Eye (tissue), 1 donor: ENCODE data around the gene FHIT.

Experiments
- DNase-seq: peaks from one replicate; pipeline ENCODE4 v3.0.0-alpha.2; 2015

The FHIT gene

DNA sequence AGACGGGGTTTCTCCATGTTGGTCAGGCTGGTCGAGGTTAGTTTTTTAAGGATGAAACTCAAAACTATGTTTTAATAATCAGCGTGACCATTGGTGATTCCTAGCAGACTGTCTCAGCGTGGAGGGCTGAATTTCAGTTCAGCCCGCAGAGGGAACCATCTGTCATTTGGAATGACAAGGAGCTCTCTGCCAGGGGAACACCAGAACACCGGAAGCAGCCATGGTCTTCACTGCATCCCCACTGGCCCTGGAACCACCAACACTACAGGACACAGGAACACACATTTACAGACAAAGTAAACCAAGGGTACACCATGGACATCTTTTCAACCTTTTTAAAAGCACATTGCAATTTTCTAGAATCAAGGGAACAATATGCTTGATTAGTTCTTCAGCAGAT, 424.7 kb downstream of the FHIT start:
- DNase-seq: no peak

DNA sequence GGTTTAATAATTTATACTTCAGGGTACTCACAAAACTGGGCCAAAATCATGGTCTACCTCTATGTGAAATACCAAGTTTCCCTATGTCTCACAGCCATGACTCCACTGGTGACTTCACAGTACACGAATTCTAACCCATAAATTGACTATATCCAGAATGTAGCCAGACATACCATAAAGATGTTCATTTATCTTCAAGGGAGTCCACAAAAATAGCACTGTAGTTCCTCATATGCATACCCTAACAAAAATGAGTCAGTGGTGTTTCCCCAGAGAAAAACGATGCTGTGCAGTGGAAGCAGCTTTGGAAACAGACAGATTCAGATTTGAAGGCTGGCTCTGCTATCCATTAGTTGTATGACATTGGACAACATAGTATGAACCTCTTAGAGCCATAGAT, 438.8 kb downstream of the FHIT start:
- DNase-seq: no peak

DNA sequence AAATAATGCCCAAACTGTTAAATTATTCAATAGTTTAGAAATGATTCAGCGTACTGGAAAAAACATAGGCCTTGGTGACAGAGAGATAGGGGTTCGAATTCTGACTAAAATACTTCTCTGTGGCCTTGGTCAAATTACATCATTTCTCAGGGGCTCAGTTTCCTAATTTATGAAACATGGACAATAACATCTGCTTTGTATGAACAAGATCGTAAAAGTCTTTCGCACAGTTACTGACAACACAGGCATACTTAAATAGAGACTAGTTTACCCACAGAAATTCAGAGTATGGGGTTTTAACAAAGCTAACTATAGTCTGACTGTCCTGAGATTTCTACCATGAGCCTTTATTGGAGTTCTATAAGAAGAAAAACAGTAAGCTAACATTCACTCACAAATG, 440.4 kb downstream of the FHIT start:
- no peak for DNase-seq

DNA sequence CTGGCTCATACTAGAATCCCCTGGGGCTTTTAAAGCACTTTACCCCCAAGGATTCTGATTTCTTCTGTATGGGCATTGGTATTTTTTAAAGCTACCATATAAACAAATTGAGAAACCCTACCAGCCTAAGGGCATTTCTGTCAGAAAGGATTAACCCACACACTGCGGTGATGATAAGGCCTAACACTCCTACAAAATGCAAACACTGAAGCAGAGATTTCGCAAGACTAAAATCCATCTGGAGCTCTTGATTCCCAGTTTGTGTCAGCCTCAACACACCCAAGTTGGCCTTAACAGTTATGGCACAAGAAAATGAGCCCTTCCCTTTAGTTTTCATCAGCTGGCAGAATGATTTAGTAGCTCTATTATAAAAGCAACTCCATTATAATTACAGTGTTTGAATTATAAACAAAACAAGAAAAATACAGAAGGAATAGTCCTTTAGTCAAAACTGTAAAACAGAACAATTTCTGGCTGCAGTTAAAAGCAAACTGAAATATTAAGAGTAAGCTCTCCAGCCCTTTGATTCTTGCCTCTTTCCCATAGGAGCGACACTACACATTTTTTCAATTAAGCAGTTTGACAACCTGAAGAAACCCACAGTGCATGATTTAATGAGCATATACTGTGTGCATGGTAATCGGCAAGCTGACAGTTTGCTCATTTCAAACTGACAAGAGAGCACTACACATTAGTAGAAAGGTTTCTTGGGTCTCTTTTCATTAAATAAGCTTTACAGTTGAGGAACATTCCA, 441.2 kb downstream of the FHIT start:
- DNase-seq: peak; percentile 78

DNA sequence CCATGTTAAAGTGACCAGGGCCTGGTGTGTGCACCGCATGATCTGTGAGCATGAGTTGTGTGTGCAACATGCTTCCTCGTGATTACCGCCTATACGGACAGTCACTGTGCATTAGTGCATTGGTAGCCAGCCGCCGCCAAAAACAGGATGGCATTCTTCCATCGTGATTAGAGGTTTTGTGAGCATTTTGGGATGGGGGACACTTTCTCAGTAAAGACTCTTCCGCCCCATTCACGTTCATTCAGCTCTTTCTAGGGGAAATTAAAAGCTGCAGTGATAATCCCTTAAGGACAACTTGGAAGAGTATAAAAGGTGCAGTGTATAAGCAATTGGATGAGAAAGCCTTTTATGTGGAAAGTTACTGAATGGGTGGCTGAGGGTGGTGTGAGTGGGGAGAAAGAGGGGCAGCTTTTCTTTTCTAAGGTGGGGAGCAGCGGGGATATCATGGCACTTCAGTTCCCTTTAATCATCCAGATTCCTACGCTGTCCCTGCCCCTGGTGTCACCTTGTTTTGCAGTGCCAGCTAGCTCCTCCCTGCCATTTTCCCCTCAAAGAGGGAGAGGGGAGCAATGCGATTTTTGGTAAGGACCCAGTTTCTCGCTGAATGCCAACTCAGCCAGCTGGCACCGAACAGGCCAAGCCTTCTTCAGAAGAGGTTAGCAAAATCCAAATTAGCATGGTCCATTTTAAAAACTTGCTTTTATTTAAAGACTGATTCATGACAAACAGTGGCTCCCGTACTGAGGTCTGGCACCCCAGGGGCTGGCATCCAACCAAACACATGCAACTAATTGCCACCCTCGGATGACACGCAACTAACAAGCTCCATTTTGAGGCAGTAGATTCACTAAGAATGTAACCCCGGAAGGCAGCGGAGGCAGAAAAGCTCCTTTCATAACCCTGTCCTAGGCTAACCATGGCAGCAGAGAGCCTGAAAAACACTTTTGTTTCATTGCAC, 447.8 kb downstream of the FHIT start:
- no peak for DNase-seq

DNA sequence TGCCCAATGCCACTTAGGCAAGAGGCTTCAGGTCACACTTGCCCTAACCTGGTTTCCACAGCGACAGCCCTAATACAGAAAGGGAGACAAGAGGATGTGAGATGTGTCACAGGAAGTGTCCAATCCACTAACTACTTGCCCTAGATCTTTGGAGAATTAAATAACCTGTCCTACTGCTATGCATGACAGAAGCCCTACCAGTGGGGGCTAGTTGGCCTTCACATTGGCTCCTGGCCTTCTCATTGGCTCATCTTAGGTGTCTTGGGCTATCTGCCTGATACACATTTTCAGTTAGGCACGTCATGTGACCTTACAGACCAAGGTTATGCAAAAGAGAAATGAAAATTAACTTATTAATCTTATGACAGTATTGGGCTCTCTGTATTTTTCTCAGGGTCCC, 449.9 kb downstream of the FHIT start:
- no peak for DNase-seq

DNA sequence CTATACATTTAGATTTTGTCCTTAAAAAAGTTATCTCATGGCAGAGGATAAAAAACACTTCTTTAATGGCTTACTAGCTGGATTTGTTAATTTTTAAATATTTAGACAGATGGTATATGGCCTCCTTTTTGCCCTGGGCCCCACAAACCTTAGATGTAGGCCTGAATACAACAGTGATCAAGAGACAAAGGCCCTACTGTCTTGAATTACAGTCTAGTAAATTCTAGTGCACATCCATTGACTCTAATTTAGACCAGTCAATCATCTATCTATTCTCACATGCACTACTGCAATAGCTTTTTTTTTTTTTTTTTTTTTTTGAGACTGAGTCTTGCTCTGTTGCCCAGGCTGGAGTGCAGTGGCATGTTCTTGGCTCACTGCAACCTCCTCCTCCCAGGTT, 452.8 kb downstream of the FHIT start:
- DNase-seq: no peak

GRCh38 chr3:60792249-60792852, 458.9 kb downstream of the FHIT start:
- DNase-seq: no peak

- no peak for DNase-seq
Observed at GRCh38 chr3:60788185-60788584, 463.1 kb downstream of the FHIT start.

GRCh38 chr3:60781935-60782334, 469.3 kb downstream of the FHIT start:
- DNase-seq: no peak

DNA sequence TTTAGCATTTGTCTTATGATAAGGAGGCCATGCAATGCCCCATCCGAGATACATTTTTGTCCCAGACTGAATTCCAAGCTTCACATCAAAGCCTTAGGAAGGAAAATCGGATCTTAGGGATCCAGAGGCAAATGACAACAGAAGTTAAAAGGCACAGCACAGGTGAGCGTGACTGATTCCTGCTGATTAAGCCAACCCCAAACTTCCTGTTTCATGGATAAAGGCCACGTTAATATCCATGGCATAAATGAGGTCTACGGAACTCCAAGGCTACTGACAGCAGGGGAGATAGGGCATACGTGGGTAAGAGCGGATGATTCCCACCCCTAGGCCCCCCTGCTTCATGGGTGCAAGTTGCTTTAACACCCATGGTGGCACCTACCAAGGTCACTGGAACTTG, 471.6 kb downstream of the FHIT start:
- no peak for DNase-seq

GRCh38 chr3:60775985-60776384, 475.3 kb downstream of the FHIT start:
- no peak for DNase-seq

- DNase-seq: no peak
Observed at GRCh38 chr3:60774617-60775016, 476.6 kb downstream of the FHIT start.

DNA sequence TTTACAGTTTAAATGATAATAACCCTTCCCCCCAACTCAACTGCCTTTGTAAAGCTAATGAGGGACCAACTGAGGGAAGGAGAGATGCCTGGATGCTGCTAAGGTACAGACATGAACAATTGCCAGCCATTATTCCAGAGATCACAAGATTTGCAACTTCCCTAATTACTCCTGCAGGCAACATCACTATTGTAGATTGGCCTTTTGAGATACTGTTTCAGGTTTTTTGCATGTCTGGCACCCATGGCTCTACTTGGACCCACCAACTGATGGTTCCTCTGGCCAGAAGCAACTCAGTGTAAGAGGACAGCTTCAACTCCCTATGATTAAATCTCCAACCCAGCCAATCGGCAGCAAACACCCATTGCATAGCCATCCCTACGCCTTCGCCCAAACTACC, 478.7 kb downstream of the FHIT start:
- no peak for DNase-seq

- DNase-seq: no peak
Observed at GRCh38 chr3:60771766-60772165, 479.5 kb downstream of the FHIT start.

- no peak for DNase-seq
Observed at GRCh38 chr3:60770532-60770931, 480.7 kb downstream of the FHIT start.

DNA sequence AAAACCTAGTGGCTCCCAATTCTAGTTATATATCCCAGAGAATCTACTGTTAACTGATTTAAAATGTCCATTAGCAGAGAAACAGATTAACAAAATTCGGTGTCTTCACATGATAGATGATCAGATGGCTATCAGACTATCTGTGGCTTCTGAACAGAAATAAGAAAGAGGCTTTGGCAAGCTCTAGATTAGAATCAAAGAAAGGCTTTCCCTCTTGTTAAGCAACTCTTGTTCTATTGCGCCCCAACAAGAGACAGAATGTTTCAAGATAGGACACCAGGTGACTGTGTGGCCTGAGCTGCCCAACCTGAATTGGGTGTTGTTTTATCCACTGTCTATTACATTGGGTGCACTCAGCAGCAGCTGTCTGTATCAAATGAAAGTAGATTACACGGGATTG, 483.7 kb downstream of the FHIT start:
- no peak for DNase-seq

- DNase-seq: no peak
Observed at GRCh38 chr3:60765776-60766175, 485.5 kb downstream of the FHIT start.

GRCh38 chr3:60764870-60765269, 486.4 kb downstream of the FHIT start:
- no peak for DNase-seq

- DNase-seq: no peak
Observed at GRCh38 chr3:60760145-60760544, 491.1 kb downstream of the FHIT start.

- DNase-seq: no peak
Observed at GRCh38 chr3:60759439-60759838, 491.8 kb downstream of the FHIT start.

- DNase-seq: no peak
Observed at GRCh38 chr3:60758831-60759230, 492.4 kb downstream of the FHIT start.

DNA sequence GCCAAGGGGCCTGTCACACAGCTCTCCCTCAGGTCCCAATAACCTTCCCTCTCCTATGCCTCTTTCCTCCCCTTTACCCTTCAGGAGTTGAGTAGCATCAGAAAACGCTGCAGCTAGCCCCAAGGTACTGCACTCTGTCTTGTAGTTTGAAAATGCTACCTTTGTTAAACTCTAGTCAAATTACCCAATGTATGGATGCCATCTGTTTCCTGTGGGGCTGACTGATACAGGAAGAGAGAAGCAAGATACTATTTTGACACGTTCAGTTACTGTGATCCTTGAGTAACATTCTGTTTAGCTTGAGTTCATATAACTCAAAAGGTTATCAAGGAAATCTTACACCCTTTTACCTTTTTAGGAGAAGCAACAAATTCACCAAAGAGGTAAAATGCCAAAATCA, 493.1 kb downstream of the FHIT start:
- DNase-seq: no peak

GRCh38 chr3:60757724-60758123, 493.5 kb downstream of the FHIT start:
- no peak for DNase-seq
